ENCODE data around the gene TSC2. TPM values are rescaled to one million over a fixed set of nuclear protein-coding genes. Genes with fewer than 3 reads are reported as not detected.

Gene TSC2
- total RNA-seq, 4 donors from 2014 or later = 36.3 to 78.8 (median 54.6) TPM

- Histone ChIP-seq H3K27ac (peak overlapping the region; percentile 2 to 92 (median 91)), H3K4me3 (peak overlapping the region in 1 of 2 donors; percentile 30)
- ATAC-seq = peak; percentile 65
Measured at GRCh38 chr16:2039274-2040031, 8.3 kb upstream of the TSC2 start.

GRCh38 chr16:2040041-2040786 is 7.6 kb upstream of the TSC2 start:
- TF ChIP-seq POLR2AphosphoS5 (IDR thresholded peaks at IDR 0.05) (no peak), EP300 (IDR thresholded peaks at IDR 0.05) (no peak), CTCF (IDR thresholded peaks at IDR 0.05) (no peak), POLR2A (IDR thresholded peaks at IDR 0.05) (no peak)
- Histone ChIP-seq H3K9me3 (no peaks in the 10 kb centered on the region), H3K27me3 (no peaks in the 10 kb centered on the region), H3K36me3 (peaks cover 0 to 44% of the 10 kb centered on the region in 2 donors), H3K4me3 (no peak overlapping the region), H3K4me1 (peaks cover 0 to 93% (median 69%) of the 10 kb centered on the region in 3 donors), H3K27ac (peak overlapping the region in 3 of 4 donors; percentile 90 to 92 (median 92))
- WGBS, 2 donors (ENCODE audit: low coverage in 1 of 2) = 94% methylated on average over 3 of the region's 24 CpGs; no CpG with 5 or more reads in 1 of the 2 donors
- ATAC-seq = no peak

More at GRCh38 chr16:2039274-2040031, 8.3 kb upstream of the TSC2 start:
- TF ChIP-seq POLR2A (IDR thresholded peaks at IDR 0.05) = no peak
- TF ChIP-seq POLR2AphosphoS5 (IDR thresholded peaks at IDR 0.05) = peak; percentile 23
- no peaks in the 10 kb centered on the region for H3K9me3 ChIP-seq
- peaks cover 0 to 93% (median 76%) of the 10 kb centered on the region in 3 donors for H3K4me1 ChIP-seq
- H3K36me3 ChIP-seq = peaks cover 0 to 41% of the 10 kb centered on the region in 2 donors
- WGBS, 2 donors (ENCODE audit: low coverage in 1 of 2) = 48 to 55% methylated on average over 6 to 7 of the region's 29 CpGs
- H3K27me3 ChIP-seq = no peaks in the 10 kb centered on the region

GRCh38 chr16:2040787-2041522 is 6.8 kb upstream of the TSC2 start:
- Histone ChIP-seq H3K27me3 (no peaks in the 10 kb centered on the region), H3K36me3 (peaks cover 0 to 44% of the 10 kb centered on the region in 2 donors), H3K27ac (peak overlapping the region in 3 of 4 donors; percentile 90 to 92 (median 92)), H3K4me1 (peaks cover 0 to 92% (median 61%) of the 10 kb centered on the region in 3 donors), H3K9me3 (no peaks in the 10 kb centered on the region), H3K4me3 (no peak overlapping the region)
- TF ChIP-seq CTCF (IDR thresholded peaks at IDR 0.05) = no peak
- TF ChIP-seq POLR2A (IDR thresholded peaks at IDR 0.05) = no peak
- TF ChIP-seq POLR2AphosphoS5 (IDR thresholded peaks at IDR 0.05) = no peak
- no peak for TF ChIP-seq EP300 (IDR thresholded peaks at IDR 0.05)
- ATAC-seq = no peak
- WGBS, 2 donors (ENCODE audit: low coverage in 1 of 2) = 59 to 72% methylated on average over 4 to 6 of the region's 20 CpGs

GRCh38 chr16:2042171-2042985 is 5.4 kb upstream of the TSC2 start:
- peaks cover 0 to 92% (median 57%) of the 10 kb centered on the region in 3 donors for H3K4me1 ChIP-seq
- no peak for ATAC-seq
- H3K9me3 ChIP-seq = no peaks in the 10 kb centered on the region
- 53% methylated on average over 3 of the region's 22 CpGs; no CpG with 5 or more reads in 1 of the 2 donors for whole genome bisulfite sequencing, 2 donors (ENCODE audit: low coverage in 1 of 2)
- no peak overlapping the region for H3K4me3 ChIP-seq
- H3K27ac ChIP-seq = peak overlapping the region in 2 of 4 donors; percentile 1 to 56
- H3K36me3 ChIP-seq = peaks cover 0 to 38% of the 10 kb centered on the region in 2 donors
- TF ChIP-seq EP300 (IDR thresholded peaks at IDR 0.05) (no peak), CTCF (IDR thresholded peaks at IDR 0.05) (no peak)
- H3K27me3 ChIP-seq = no peaks in the 10 kb centered on the region
